Stimulated activated CD4-positive, alpha-beta T cell treated with anti-CD3 and anti-CD28 coated beads, Interleukin-4, amount 100 ng/mL, for 48 hours (primary cell): Measurements from ENCODE around the gene PAEP.

Experiments used
- DNase-seq, 2 donors: peaks; one replicate each; pipeline ENCODE4 v3.0.0-alpha.2; 2020; ENCODE audit warnings: low read depth in 2 of 2

Gene PAEP

GRCh38 chr9:135615666-135616618 lies 54.4 kb downstream of the PAEP start:
- DNase-seq: no peak
